ENCODE data around the gene GRIP2.

Gene GRIP2

GRCh38 chr3:14538451-14539088 is 1.6 kb downstream of the GRIP2 start:
- DNase-seq (ENCODE audit: low spot score): no peak

GRCh38 chr3:14537590-14538450 is 2.3 kb downstream of the GRIP2 start:
- DNase-seq (ENCODE audit: low spot score): peak; percentile 9

GRCh38 chr3:14536837-14537589 is 3.1 kb downstream of the GRIP2 start:
- no peak for DNase-seq (ENCODE audit: low spot score)

GRCh38 chr3:14536055-14536815 is 3.9 kb downstream of the GRIP2 start:
- no peak for DNase-seq (ENCODE audit: low spot score)

- no peak for DNase-seq (ENCODE audit: low spot score)
Measured at GRCh38 chr3:14535616-14536015, 4.5 kb downstream of the GRIP2 start.

- no peak for DNase-seq (ENCODE audit: low spot score)
Measured at GRCh38 chr3:14534516-14535191, 5.5 kb downstream of the GRIP2 start.

- DNase-seq (ENCODE audit: low spot score): no peak
Measured at GRCh38 chr3:14533457-14533958, 6.6 kb downstream of the GRIP2 start.

- DNase-seq (ENCODE audit: low spot score): no peak
Measured at GRCh38 chr3:14532691-14533456, 7.3 kb downstream of the GRIP2 start.

- DNase-seq (ENCODE audit: low spot score): no peak
Measured at GRCh38 chr3:14531856-14532395, 8.2 kb downstream of the GRIP2 start.

GRCh38 chr3:14528081-14528480 is 12.1 kb downstream of the GRIP2 start:
- no peak for DNase-seq (ENCODE audit: low spot score)

GRCh38 chr3:14525685-14526631 is 14.2 kb downstream of the GRIP2 start:
- no peak for DNase-seq (ENCODE audit: low spot score)

GRCh38 chr3:14524920-14525660 is 15.1 kb downstream of the GRIP2 start:
- no peak for DNase-seq (ENCODE audit: low spot score)

- no peak for DNase-seq (ENCODE audit: low spot score)
Measured at GRCh38 chr3:14524311-14524711, 15.8 kb downstream of the GRIP2 start.

- DNase-seq (ENCODE audit: low spot score): no peak
Measured at GRCh38 chr3:14523792-14524191, 16.4 kb downstream of the GRIP2 start.

GRCh38 chr3:14522768-14523167 is 17.4 kb downstream of the GRIP2 start:
- DNase-seq (ENCODE audit: low spot score): no peak

- no peak for DNase-seq (ENCODE audit: low spot score)
Measured at GRCh38 chr3:14522129-14522691, 17.9 kb downstream of the GRIP2 start.

- DNase-seq (ENCODE audit: low spot score): no peak
Measured at GRCh38 chr3:14521611-14522010, 18.5 kb downstream of the GRIP2 start.

GRCh38 chr3:14520967-14521366 is 19.2 kb downstream of the GRIP2 start:
- no peak for DNase-seq (ENCODE audit: low spot score)

Data from cerebellar cortex (tissue), 1 donor.